Prostate gland (tissue), 2 donors: ENCODE data around the gene PLAC9. TPM values are rescaled to one million over a fixed set of nuclear protein-coding genes. Genes with fewer than 3 reads are reported as not detected.

Experiments used
- DNase-seq: peaks from one replicate; pipeline ENCODE4 v3.0.0-alpha.2; 2019; ENCODE audit warnings: low spot score
- H3K27ac ChIP-seq, 2 donors: fragments of 200-600 bp; sonication (generic); 2 replicates each; pipeline ENCODE4 v1.5.1; 2017 to 2019
- H3K27me3 ChIP-seq: fragments of 200-600 bp; sonication (generic); replicated peaks from 2 replicates; pipeline ENCODE4 v1.5.1; 2019; ENCODE audit not compliant: insufficient read depth
- H3K36me3 ChIP-seq, 2 donors: fragments of 200-600 bp; sonication (generic); 1 replicate in 1 of 2; 2 replicates in 1 of 2; pipeline versions ENCODE4 v1.5.1 to v1.8.1; 2017 to 2019
- H3K4me1 ChIP-seq: fragments of 200-600 bp; sonication (generic); replicated peaks from 2 replicates; pipeline ENCODE4 v1.5.1; 2019
- H3K4me3 ChIP-seq, 2 donors: fragments of 200-600 bp; sonication (generic); 2 replicates each; pipeline ENCODE4 v1.5.1; 2017 to 2019
- H3K9me3 ChIP-seq: fragments of 200-600 bp; sonication (generic); 2 replicates; pipeline ENCODE4 v1.5.1; 2017
- POLR2A ChIP-seq: fragments of 450-650 bp; IDR thresholded peaks from one replicate; pipeline ENCODE4 v1.6.1; 2016; ENCODE audit warnings: antibody characterized with exemption, mild to moderate bottlenecking
- POLR2AphosphoS5 ChIP-seq: sonication (generic); formaldehyde crosslinking; IDR thresholded peaks from one replicate; pipeline ENCODE4 v1.6.1; 2017; ENCODE audit warnings: antibody characterized with exemption
- WGBS: methylation state at CpG from one replicate; pipeline ENCODE4 v1.1.5; 2018; 5-methylcytosine and 5-hydroxymethylcytosine counted together
- intact Hi-C: fragments of 100-400 bp; cut with DNase I; formaldehyde crosslinking; loops from one replicate; pipeline ENCODE4 v1.14.2; 2022
- total RNA-seq, 2 donors: library from RNA; depleted of rRNA; stranded (reverse); fragments of >200 nt; gene quantifications; one replicate each; pipeline ENCODE4 v1.1.0, GENCODE V29; 2016
- TF ChIP-seq, protein P1 (sequence below), 4 experiments: fragments of 200-600 bp in 2 of 4; fragments of 450-650 bp in 2 of 4; sonication (generic) in 2 of 4; IDR thresholded peaks; 1 replicate in 3 of 4; 2 replicates in 1 of 4; pipeline ENCODE4 v1.5.1; 2016 to 2019; ENCODE audit warnings: antibody characterized with exemption in 4 of 4, mild to moderate bottlenecking in 2 of 4, moderate library complexity in 2 of 4

PLAC9 gene
- total RNA-seq, 2 donors from 2014 or later, result 8.9 to 14.7 TPM

DNA sequence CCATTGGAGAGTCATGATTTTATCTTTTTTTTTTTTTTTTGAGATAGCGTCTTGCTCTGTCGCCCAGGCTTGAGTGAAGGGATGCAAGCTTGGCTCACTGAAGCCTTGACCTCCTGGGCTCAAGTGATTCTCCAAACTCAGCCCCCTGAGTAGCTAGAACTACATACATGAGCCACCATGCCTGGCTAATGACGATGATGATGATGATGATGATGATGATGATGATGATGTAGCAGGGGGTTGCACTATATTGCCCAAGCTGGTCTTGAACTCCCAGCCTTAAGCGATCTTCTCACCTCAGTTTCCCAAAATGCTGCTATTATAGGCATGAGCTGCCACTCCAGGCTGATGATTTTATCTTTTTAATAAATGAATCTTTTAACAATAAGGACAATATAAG is 13.9 kb upstream of the PLAC9 start:
- WGBS, result 75% methylated on average over 4 of the region's 4 CpGs
- H3K36me3 ChIP-seq, result no peaks in the 10 kb centered on the region
- H3K4me3 ChIP-seq, result no peak overlapping the region
- no peak overlapping the region for H3K27ac ChIP-seq
- no peak for DNase-seq
- no peaks in the 10 kb centered on the region for H3K27me3 ChIP-seq
- TF ChIP-seq POLR2A (no peak), POLR2AphosphoS5 (no peak)
- TF ChIP-seq, protein P1, sequence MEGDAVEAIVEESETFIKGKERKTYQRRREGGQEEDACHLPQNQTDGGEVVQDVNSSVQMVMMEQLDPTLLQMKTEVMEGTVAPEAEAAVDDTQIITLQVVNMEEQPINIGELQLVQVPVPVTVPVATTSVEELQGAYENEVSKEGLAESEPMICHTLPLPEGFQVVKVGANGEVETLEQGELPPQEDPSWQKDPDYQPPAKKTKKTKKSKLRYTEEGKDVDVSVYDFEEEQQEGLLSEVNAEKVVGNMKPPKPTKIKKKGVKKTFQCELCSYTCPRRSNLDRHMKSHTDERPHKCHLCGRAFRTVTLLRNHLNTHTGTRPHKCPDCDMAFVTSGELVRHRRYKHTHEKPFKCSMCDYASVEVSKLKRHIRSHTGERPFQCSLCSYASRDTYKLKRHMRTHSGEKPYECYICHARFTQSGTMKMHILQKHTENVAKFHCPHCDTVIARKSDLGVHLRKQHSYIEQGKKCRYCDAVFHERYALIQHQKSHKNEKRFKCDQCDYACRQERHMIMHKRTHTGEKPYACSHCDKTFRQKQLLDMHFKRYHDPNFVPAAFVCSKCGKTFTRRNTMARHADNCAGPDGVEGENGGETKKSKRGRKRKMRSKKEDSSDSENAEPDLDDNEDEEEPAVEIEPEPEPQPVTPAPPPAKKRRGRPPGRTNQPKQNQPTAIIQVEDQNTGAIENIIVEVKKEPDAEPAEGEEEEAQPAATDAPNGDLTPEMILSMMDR (IDR thresholded peaks at IDR 0.05), result no peak
- H3K9me3 ChIP-seq, result no peaks in the 10 kb centered on the region
- intact Hi-C loops, result no loop called here
- H3K4me1 ChIP-seq, result no peaks in the 10 kb centered on the region

DNA sequence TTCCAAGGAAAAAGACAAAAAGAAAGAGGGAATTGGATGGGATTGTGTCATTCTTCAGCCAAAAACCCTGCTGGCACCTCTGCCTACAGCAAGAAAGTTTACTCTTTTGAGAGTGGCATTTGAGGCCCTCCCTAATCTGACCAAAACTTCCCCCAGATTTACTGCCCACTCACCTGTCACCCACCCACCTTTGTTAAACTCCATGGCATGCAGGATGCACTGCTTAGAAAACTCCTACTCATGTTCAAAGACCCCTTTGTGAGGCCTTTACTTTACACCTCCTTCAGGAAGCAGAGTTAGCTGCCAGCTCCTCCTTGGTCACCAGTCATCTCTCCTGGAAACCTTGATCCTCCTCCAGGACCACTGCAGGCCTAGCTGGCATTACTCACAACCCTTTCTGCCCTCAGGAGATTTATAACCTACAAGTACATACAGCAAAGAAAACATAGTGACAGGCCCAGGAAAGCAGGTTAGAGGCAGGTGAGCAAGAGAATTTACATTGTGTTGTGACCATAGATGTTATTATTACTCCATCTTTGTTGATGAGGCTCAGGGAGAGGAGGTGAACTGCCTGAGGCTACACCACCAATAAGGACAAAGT is 10.3 kb upstream of the PLAC9 start:
- TF ChIP-seq, protein P1 (IDR thresholded peaks at IDR 0.05), result no peak
- TF ChIP-seq POLR2A (no peak), POLR2AphosphoS5 (no peak)
- H3K36me3 ChIP-seq, result no peaks in the 10 kb centered on the region
- no peak for DNase-seq
- no peaks in the 10 kb centered on the region for H3K9me3 ChIP-seq
- no peaks in the 10 kb centered on the region for H3K27me3 ChIP-seq
- H3K4me1 ChIP-seq, result no peaks in the 10 kb centered on the region
- H3K27ac ChIP-seq, result no peak overlapping the region
- intact Hi-C loops, result no loop called here
- H3K4me3 ChIP-seq, result no peak overlapping the region

DNA sequence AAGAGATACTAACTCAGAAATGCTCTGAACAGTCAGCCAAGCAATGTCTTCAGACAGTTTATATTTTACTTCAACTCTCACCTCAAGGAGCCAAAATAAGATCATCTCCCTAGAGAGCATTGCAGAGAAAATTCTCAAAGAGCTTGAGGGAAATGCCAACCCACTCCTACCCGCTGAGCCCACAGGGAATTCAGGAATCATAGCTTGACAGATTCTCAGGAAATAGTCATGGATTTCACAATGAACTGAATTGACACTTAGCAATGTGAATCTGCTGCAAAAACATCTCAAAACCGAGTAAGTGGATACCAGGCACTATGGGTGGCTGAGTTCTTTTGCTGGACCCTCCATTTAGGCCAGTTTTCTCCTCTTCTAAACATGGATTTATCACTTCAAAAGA is 9.8 kb upstream of the PLAC9 start:
- H3K4me3 ChIP-seq, result no peak overlapping the region
- WGBS, result 75% methylated on average over 2 of the region's 2 CpGs
- DNase-seq, result no peak
- H3K27ac ChIP-seq, result no peak overlapping the region
- no peaks in the 10 kb centered on the region for H3K36me3 ChIP-seq
- no peaks in the 10 kb centered on the region for H3K27me3 ChIP-seq
- no peaks in the 10 kb centered on the region for H3K9me3 ChIP-seq
- intact Hi-C loops, result no loop called here
- TF ChIP-seq POLR2A (no peak), POLR2AphosphoS5 (no peak)
- TF ChIP-seq, protein P1 (IDR thresholded peaks at IDR 0.05), result no peak
- H3K4me1 ChIP-seq, result no peaks in the 10 kb centered on the region

DNA sequence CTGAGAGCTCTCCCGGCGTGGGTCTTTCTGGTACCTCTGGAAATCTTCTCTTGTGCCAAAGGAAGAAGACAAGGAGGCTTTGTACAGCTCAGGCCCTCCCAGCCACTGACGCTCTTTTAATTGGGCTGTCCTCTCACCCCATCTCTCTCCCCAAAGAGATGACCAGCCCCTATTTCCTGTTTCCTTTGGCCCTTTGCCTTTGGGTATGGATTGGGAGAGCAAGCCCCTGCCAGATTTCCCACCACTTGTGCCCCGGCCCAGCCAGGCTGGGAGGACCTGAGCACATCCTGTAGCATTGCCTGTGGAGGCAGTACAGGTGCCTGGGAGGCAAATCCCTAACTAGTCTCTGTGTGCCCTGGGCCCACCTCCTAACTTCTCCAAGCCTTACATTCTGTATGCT is 5.7 kb upstream of the PLAC9 start:
- Histone ChIP-seq H3K9me3 (no peaks in the 10 kb centered on the region), H3K27me3 (no peaks in the 10 kb centered on the region), H3K27ac (no peak overlapping the region), H3K4me1 (no peaks in the 10 kb centered on the region), H3K36me3 (no peaks in the 10 kb centered on the region), H3K4me3 (no peak overlapping the region)
- TF ChIP-seq POLR2A (no peak), POLR2AphosphoS5 (no peak)
- TF ChIP-seq, protein P1 (IDR thresholded peaks at IDR 0.05), result no peak
- intact Hi-C loops, result no loop called here
- 30% methylated on average over 4 of the region's 4 CpGs for whole genome bisulfite sequencing
- no peak for DNase-seq

DNA sequence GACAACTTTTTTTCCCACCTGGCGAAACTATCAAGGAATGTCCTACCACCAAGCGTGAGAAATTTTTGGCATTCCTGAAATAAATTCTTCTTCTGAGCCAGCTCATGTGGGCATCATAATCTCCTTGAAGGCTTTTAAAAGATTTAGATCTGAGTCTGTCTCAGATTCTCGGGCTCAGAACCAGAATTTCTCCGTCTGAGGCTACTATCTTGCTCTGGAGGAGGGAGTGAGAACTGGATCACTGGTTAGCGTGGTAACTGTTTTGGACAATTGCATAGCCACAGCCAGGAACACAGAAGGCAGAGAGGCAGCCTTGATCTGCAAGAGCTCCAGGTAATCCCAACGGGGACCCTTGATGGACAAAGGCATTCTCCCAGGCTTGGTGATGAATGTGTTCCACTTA is 1.0 kb upstream of the PLAC9 start:
- TF ChIP-seq POLR2AphosphoS5 (no peak), POLR2A (no peak)
- TF ChIP-seq, protein P1 (IDR thresholded peaks at IDR 0.05), result no peak
- DNase-seq, result no peak
- Histone ChIP-seq H3K27ac (no peak overlapping the region), H3K36me3 (no peaks in the 10 kb centered on the region), H3K27me3 (no peaks in the 10 kb centered on the region), H3K4me1 (no peaks in the 10 kb centered on the region), H3K9me3 (no peaks in the 10 kb centered on the region), H3K4me3 (no peak overlapping the region)
- intact Hi-C loops, result no loop called here
- 83% methylated on average over 6 of the region's 6 CpGs for WGBS
